NCI-H524 (cell line): Measurements from ENCODE around the gene BASP1.
"Not testable (repeated sequence)": the region's sequence is repeated elsewhere in the genome, so short reads cannot be mapped to it uniquely, and the experiment has no call there.

ENCODE experiments used
- DNase-seq, 2 experiments: peaks; one replicate each; lab custom pipeline; 2025; lab: John Stamatoyannopoulos, UW

BASP1 gene

DNA sequence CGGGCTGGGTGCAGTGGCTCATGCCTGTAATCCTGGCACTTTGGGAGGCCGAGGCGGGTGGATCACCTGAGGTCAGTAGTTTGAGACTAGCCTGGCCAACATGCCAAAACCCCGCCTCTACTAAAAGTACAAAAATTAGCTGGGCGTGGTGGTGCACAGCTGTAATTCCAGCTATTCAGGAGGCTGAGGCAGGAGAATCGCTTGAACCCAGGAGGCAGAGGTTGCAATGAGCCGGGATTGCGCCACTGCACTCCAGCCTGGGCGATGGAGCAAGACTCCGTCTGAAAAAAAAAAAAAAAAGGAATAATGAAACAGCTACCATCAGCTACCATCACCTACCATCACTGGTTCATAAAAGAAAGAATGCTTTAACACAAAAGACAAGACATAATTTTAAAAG, 25.9 kb upstream of the BASP1 start:
- not testable (repeated sequence) for DNase-seq

DNA sequence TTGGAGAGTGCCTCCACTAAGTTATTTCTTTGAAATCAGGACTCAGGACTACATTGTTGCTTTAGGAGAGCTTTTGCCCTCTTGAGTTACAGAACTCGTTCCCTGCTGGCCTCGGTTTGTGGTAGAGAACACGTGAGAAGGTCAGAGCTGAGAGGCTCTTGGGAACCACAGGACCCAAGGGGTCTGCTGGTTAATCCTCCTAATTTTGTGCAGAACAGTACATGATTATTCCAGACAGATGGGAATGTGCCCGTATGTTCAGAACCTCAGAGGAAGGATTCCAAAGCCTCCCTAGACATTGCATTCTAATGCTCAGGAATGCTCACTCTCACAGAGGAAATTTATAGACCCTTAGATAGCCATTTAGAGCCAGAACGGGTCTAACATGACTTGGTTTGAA, 25.2 kb upstream of the BASP1 start:
- DNase-seq = peak in 1 of 2 experiments; percentile 34

DNA sequence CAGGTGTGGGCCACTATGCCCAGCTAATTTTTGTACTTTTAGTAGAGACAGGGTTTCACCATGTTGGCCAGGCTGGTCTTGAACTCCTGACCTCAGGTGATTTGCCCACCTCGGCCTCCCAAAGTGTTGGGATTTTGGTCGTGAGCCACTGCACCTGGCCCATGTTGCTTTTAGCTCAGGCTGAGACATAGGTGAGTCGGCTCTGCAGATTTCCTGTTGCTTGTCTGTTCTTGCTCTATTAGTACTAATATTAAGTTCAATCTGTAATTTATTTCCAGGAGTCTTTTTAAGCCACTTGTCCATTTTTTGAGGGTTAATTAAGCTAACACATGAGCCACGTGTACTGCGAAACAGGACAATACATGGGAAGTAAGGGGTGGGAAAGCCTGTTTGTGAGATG, 21.4 kb upstream of the BASP1 start:
- no peak for DNase-seq

DNA sequence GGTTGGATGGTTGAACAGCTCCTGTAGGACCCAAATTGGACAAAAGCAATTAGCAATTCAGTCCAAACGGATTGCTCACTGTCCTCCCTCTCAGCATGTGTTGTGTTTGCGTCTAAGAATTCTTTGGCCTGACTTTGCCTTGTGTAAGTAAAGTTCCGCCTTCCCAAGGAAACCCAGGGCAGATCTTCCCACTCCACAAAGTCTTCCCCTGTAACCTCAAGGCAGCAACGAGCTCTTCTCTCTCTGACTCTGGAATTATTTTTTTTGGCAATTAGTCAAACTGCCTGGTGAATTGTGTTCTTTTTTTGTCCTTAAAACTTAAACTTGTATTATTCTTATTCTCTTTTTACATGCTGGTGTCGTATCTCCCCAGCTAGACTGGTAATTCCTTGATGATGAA, 20.7 kb upstream of the BASP1 start:
- DNase-seq = no peak

DNA sequence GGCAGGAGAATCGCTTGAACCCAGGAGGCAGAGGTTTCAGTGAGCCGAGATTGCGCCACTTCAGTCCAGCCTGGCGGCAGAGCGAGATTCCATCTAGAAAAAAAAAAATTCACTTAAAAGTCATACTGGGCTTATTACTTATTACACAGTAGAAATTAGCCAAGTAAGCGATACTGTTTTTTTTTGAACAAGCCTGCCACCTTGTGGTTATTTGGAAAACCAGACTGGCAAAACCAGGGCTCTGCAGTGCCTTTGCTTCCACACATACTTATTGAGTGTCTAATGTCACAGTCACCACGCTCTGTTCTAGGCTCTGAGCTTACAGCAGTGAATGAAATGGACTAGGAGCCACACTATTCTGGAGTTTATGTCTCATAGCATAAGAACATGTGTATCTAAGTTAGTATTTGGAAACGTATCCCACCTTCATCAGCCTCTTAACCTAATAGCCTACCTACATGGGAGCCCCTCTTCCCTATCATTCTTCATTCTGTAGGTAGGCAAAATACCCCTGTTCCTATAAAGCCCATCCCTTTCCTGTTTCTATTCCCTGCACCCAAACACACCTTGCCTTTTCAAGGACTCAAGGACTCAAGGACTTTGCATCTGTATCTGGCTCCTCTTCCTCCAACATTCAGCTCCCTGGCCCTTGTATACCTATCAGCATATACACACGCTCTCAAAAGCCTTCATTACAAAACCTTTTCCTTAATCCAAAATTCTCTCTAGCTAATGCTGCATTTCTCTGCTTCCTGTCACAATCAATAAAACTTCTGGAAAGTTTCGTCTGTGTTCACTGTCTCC, 13.9 kb upstream of the BASP1 start:
- peak; percentile 62 to 84 for DNase-seq

DNA sequence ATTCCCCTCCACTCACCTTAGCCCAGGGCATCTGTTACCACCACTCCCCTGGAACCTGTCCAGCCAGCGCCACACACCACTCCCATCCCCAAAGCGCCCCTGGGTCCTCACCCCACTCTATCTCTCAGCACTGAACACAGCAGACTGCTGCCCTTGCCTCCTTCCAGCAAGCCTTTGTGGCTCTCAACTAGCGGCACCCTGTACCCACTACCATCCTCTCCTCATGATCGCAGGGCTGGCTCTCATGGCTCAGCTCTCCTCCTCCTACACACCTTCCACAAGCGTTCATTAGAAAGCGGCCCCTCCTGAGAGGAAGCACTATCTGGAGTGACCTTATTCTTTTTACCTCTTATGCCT, 13.3 kb upstream of the BASP1 start:
- DNase-seq = peak in 1 of 2 experiments; percentile 30

DNA sequence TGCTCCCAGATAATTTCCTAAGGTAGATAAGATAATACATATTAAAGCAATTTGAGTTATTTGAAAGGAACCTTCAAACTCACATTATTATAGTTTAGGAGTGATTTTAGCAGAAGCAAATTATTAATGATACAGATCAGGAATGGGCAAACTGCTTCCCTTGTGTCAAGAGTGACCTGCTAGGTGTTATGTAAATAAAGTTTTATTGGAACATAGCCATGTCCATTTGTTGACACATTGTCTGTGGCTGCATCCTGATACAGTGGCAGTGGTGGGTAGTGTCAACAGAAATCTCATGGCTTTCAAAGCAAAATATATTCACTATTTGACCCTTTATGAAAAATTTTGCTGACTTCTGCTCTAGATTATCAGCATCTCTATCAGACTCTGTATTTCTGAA, 11.4 kb upstream of the BASP1 start:
- no peak for DNase-seq

DNA sequence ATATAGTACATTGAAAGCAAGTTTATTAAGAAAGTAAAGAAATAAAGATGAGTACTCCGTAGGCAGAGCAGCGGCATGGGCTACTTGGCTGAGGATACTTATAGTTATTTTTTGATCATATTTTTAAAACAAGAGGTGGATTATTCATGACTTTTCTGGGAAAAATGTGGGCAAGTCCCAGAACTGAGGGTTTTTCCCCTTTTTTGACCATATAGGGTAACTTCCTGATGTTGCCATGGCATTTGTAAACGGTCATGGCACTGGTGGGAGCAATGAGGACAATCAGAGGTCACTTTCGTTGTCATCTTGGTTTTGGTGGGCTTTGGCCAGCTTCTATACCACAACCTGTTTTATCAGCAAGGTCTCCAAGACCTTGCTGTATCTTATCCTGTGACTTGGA, 5.2 kb upstream of the BASP1 start:
- DNase-seq = no peak

DNA sequence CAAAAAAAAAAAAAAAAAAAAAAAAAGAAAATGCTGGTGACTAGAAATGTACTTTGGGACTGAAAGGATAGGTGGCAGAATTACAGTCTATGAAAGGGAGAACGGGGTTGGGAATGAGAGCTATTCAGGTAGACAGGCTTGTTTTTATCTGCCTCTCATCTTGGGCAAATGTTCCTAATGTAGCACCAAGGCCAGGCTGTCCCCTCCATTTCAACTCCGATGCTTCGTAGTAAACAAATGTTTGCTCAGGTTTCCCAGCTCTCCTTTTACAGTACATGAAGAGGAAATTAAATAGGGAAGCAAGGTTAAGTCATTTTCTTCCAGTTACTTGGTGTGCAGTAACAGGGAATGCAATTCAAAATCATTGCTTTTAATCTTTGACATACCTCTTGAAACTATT, 4.4 kb upstream of the BASP1 start:
- DNase-seq = no peak

DNA sequence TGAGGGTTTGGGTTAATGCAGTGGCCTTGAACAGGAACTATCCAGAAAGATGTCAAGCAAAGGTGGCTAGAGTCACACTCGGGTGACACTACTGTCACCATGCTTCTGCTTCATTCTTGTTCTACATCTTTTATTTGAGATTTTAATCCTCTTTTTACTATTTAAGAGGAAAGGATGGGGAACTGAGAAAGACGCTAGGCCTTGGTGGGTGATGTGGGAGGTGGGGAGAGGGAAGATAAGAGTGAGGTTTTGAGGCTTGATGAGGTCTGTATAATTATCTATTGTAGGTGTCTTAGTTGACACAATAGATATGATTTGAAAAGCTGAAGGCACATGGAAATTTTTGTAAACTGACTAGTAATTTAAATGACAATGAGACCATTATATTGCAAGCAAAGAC, 3.5 kb upstream of the BASP1 start:
- DNase-seq = no peak

DNA sequence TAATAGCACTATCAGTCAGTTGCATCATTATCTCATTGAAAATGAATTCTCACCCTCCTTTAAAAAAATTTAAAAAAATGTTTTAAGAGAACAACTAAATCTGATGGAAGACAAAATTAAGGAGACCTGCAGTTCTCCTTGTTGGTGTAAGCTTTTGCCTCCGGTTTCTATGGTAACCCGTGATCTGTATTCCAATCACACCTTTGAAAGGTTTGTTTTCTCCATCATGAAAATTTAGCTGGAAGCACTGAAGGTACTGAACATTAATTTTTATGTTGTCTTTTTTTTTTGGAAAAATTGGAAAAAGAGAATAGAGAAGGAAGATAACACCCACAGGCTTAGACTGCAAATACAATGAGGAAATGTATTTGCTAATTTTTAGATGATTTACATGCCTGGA, 2.5 kb upstream of the BASP1 start:
- no peak for DNase-seq

DNA sequence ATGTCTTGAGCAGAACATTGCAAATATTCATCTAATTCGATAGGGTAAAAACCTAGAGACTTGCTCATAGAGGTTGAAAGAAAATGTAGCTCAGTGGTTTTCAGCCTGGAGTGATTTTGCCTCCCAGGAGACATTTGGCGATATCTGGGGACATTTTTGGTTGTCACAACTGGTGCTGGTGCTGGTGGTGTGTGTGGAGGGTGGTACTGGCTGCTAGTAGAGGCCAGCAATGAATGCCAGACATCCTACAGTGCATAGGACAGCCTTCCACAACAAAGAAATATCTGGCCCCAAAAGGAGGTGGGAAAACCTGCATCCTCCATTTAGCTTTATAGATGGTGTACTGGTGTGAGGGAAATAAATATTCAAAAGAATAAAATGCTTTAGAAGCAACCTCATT, 2.1 kb upstream of the BASP1 start:
- DNase-seq = no peak

DNA sequence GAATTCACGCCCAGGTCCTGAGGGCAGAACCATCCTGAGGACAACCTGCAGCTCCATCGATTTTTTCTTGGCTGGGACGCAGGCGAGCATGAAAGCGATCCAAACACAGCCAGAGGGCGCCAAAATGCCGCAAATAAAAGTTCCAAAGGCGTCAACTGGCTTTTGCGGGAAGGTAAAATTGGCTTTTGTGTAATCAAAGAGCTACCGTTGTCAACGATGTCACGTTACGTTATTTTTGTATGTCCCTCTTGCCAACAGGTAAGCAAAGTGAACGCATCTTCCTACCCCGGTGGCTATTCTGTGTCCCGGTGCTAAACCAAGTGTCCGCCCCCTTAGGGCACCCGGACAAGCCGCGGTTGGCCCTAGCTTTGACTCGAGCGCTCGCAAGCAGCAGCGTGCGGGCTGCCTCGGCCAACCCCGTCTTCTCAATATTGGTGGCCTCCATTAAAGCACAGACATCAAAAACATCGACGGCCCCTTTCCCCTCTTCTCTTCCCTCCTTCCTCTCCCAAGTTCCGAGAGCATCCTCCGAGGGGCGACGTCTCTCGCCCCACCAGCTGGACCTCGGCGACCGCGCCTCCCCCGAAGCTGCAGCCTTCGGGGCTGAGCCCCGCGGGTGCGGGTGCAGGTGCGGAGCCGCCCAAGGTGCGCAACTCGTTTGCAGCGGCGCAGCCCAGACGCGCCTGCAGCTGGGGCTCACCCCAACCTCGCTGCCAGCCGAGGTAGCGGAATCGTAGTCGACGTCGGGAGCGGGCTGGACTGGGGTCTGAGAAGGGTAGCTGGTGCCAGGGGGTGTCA, 1.1 kb upstream of the BASP1 start:
- DNase-seq = peak; percentile 90 to 93

DNA sequence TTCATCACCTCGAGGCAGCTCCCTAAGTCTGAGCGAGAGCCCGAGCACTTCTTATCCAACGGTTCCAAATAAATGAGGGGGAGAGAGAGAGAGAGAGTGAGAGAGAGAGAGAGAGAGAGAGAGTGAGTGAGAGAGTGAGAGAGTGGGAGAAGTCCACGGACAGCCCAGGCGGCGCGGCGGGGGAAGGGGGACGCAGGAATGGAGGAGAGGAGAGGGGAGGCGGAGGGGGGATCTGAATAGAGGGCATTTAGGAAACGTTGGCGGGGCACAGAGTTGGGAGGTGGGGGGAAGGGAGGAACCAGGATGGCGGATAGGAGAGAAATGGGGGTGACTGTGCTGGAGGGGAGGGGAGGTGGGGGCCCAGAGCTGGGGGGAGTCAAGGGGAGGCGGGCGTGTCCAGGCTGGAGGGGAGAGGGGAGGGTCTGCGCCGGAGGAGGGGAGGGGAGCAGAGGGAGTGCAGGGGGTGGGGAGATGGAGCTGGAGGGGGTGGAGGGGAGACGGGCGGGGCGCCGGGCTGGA, 398 bp upstream of the BASP1 start:
- DNase-seq = peak in 1 of 2 experiments; percentile 78

DNA sequence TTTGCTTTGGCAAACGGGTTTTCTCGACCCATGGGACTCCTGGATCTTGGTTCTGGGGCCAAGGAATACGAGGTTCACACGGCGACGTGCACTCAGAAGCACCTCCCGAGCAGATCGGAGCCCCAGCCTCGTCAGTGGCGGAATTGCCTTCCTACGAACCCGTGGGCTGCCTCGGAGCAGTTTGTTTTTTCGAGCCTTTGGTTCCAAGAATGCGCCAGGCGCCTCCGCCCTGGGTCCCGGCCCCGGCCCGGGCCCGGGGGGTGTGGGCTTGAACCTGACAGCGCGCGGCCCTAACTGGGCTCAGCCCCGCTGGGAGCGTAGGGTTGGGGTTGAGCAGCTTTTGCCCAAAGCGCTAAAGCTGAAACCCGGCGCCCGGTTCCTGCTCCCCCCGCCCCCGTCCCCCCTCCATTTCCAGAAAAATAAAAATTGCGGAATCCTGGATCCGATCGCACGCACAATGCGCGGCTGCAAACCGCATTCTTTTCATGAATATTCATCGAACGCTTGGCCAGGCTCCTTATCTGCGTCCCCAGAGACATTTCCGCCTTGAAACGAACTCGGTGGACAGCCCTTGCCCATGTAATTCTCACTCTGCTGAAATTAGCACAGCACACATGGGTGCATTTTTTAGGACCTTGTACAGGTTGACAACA, 1.0 kb downstream of the BASP1 start:
- DNase-seq = peak; percentile 55 to 74

DNA sequence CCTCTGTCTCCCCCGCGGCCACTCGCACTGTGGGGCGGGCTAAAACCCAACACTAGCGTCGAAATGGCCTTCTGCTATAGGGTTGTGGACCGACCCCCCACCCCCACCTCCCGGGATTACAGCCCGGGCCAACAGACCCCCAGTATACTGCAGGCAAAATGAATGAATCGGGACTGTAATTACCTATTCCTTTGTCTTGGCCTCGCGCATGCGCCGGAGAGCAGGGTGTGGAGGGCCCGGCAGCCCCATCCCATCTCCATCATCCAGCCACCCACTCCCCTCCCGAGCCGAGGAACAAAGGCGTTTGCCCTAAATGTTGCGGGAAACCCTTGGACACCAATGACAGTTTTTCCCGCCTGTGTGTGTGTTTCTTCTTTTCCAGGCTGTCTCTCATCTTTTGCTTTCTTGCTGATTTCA, 1.6 kb downstream of the BASP1 start:
- DNase-seq = peak; percentile 55 to 74

DNA sequence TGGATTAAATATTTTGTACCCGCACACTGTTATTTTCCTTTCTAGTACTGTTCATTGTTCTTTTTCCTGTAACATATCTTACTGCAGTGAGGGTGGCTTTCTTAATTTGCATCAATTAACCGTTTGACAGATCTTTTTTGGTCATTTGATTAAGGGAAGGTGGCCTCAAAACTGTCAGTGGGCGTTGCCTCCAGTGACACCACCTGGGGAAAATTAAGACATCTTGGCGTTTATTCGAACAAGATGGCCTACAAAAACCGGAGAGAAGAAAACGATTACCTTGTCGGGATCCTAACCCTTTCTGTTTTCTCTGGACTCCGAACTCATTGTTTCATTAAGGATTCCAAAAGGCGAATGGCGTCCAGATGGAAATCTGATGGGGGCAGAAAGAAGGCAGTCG, 2.0 kb downstream of the BASP1 start:
- DNase-seq = no peak

DNA sequence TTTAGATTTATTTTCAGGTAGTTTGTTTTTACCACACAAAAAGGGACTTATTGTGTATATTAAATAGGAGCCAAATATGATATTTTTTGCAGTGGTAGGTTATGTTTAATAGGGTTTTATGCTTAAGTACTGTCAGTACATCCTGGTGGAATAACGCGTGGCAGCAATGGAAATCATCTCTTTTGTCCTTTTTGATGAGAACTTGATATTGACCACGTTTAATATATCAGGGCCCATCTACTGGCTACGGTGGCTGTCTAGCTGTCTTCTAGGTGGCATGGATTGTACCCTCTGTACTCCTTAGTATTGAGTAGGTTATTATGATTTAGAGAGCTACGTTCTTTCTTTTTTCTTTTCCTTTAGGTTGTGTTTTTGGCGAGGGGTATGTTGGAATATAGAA, 2.6 kb downstream of the BASP1 start:
- DNase-seq = no peak

DNA sequence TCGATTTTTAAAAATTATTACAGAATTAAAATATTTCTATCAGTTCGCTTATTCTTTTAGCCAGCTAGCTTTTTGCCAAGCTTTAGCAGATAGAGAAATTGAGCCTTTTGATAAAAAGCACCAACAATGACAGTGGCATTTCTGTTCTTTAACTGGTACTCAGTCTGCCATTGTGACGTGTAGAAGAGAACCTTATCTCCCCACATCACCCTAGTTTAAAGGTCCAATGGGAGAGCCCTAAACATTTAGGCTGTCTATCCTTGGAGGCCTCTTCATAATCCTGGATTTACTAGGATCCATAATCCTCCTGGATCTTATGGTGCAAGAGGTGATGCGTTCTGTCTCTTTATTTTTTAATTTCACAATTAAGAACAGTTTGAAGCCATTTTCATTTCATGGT, 3.0 kb downstream of the BASP1 start:
- DNase-seq = no peak

DNA sequence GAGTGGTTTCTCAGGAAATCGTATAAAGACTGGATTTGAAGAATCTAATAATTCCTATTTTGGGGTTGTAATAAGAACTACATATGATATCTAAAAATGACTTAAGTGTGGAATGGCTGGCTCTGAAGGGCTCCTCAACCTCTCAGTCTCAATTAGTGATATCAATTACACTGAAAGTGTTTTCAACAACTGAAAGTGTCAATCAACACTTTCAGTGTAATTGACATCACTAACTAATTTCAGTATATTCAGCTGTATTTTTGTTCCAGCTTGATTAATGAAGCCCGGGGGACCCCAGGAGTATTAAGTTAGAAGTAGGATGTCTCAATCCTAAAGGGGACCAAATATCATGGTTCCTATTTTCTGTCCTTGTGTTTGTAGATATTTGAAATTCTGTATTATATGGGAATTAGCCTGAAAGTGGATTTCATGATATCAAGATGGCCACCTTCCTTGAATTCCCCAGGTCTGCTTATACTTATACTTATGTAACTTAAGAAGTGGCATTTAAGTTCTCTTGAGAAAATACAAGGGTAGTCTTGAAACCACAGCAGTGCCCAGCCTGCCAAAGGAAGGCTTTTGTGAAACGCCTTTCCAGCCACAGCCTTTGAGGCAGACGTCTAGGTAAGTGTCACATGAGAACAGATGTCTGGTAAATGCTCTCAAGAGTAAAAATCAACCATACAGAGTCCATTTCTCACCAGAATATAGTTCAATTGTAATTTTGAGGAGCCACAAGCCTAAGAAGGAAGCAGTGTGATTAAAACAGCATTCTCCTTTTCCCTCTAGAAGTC, 4.6 kb downstream of the BASP1 start:
- peak; percentile 71 to 78 for DNase-seq

DNA sequence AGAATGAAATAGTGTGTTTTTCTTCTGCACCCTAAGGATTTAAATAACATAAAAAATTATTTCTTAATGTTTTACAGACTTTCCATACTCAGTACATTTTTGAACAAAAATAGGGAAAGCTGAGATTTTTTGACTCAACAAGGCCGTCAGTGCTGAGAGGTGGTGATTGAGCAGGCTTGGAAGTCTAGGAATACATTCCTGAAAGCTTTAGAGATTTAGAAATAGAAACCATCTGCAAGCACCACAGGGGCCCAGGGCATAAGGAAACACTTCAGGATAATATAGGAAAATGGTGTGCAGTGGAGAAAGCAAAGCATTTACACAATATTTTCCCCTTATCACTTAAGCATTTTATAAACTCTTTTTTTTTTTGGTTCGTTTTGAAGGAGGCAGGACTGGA, 5.2 kb downstream of the BASP1 start:
- peak in 1 of 2 experiments; percentile 60 for DNase-seq
